Measurements from ENCODE around the gene LRRC4C. TPM values are rescaled to one million over a fixed set of nuclear protein-coding genes. Genes with fewer than 3 reads are reported as not detected.

LRRC4C gene
- total RNA-seq, 2 donors from 2014 or later, result 2.7 to 2.8 TPM

- Histone ChIP-seq H3K4me1 (no peaks in the 10 kb centered on the region), H3K36me3 (no peaks in the 10 kb centered on the region), H3K9me3 (no peaks in the 10 kb centered on the region), H3K27me3 (no peaks in the 10 kb centered on the region), H3K27ac (no peak overlapping the region), H3K4me3 (no peak overlapping the region)
- no peak for TF ChIP-seq CTCF (IDR thresholded peaks at IDR 0.05)
- DNase-seq (ENCODE audit: low spot score), result no peak
These were observed 113.4 kb downstream of the LRRC4C start for GRCh38 chr11:41346042-41346441.

- H3K36me3 ChIP-seq, result no peaks in the 10 kb centered on the region
- no peak for DNase-seq (ENCODE audit: low spot score)
- H3K9me3 ChIP-seq, result no peaks in the 10 kb centered on the region
- H3K4me1 ChIP-seq, result no peaks in the 10 kb centered on the region
- H3K27ac ChIP-seq, result no peak overlapping the region
- no peak overlapping the region for H3K4me3 ChIP-seq
- TF ChIP-seq CTCF (IDR thresholded peaks at IDR 0.05), result no peak
- H3K27me3 ChIP-seq, result no peaks in the 10 kb centered on the region
These were observed 125.2 kb downstream of the LRRC4C start for GRCh38 chr11:41334007-41334933.

GRCh38 chr11:41333357-41333756, 126.1 kb downstream of the LRRC4C start:
- no peak overlapping the region for H3K27ac ChIP-seq
- H3K4me1 ChIP-seq, result no peaks in the 10 kb centered on the region

GRCh38 chr11:41328324-41328723, 131.1 kb downstream of the LRRC4C start:
- Histone ChIP-seq H3K36me3 (no peaks in the 10 kb centered on the region), H3K4me1 (no peaks in the 10 kb centered on the region), H3K27ac (no peak overlapping the region), H3K27me3 (no peaks in the 10 kb centered on the region), H3K4me3 (no peak overlapping the region), H3K9me3 (no peaks in the 10 kb centered on the region)
- no peak for DNase-seq (ENCODE audit: low spot score)
- TF ChIP-seq CTCF (IDR thresholded peaks at IDR 0.05), result no peak

More at GRCh38 chr11:41333357-41333756, 126.1 kb downstream of the LRRC4C start:
- Histone ChIP-seq H3K4me3 (no peak overlapping the region), H3K9me3 (no peaks in the 10 kb centered on the region), H3K27me3 (no peaks in the 10 kb centered on the region), H3K36me3 (no peaks in the 10 kb centered on the region)
- no peak for DNase-seq (ENCODE audit: low spot score)
- TF ChIP-seq CTCF (IDR thresholded peaks at IDR 0.05), result no peak

GRCh38 chr11:41323446-41323845, 136.0 kb downstream of the LRRC4C start:
- Histone ChIP-seq H3K36me3 (no peaks in the 10 kb centered on the region), H3K4me1 (no peaks in the 10 kb centered on the region), H3K4me3 (no peak overlapping the region), H3K27ac (no peak overlapping the region), H3K9me3 (no peaks in the 10 kb centered on the region), H3K27me3 (no peaks in the 10 kb centered on the region)
- no peak for DNase-seq (ENCODE audit: low spot score)
- no peak for TF ChIP-seq CTCF (IDR thresholded peaks at IDR 0.05)

Data from right atrium auricular region (tissue), 2 donors.